ENCODE data around the gene SUMO1.

SUMO1 gene

GRCh38 chr2:202157211-202157990, 81.0 kb downstream of the SUMO1 start:
- DNase-seq (ENCODE audit: low read depth in 2 of 3, low spot score in 1 of 3) = no peak
